ENCODE measurements around the gene NAXE. TPM values are rescaled to one million over a fixed set of nuclear protein-coding genes. Genes with fewer than 3 reads are reported as not detected.
"Not testable (repeated sequence)": the region's sequence is repeated elsewhere in the genome, so short reads cannot be mapped to it uniquely, and the experiment has no call there.

NAXE gene
- total RNA-seq, 1 donor from 2014 or later = 75.6 TPM

GRCh38 chr1:156551869-156552268 is 39.7 kb upstream of the NAXE start:
- CTCF ChIA-PET = interaction anchor here (1.2 to 2.0 kb wide), 3 partner anchors 35 to 71 kb away, joined by 3 to 9 read pairs (median 4); no protein-coding TSS in a partner anchor
- H3K4me1 Mint-ChIP-seq = peaks cover 49% of the 10 kb centered on the region
- no peak for TF ChIP-seq CTCF (IDR thresholded peaks at IDR 0.05)
- H3K36me3 Mint-ChIP-seq (ENCODE audit: low read depth) = no peaks in the 10 kb centered on the region
- intact Hi-C loops (cut with micrococcal nuclease) = loop anchor here (2.0 kb wide), 1 partner anchor 71 kb away; no protein-coding TSS in a partner anchor
- DNase-seq (no peak), ATAC-seq (ENCODE audit: low read depth) (no peak)
- POLR2A ChIA-PET = interaction anchor here (1.3 to 2.9 kb wide), 7 partner anchors 27 to 71 kb away, joined by 4 to 19 read pairs (median 11); partner anchors contain the start of gene MEF2D
- no peak overlapping the region for H3K4me3 Mint-ChIP-seq
- H3K27ac Mint-ChIP-seq = peak overlapping the region; percentile 66
- H3K27me3 Mint-ChIP-seq = no peaks in the 10 kb centered on the region
- no peaks in the 10 kb centered on the region for H3K9me3 Mint-ChIP-seq

DNA sequence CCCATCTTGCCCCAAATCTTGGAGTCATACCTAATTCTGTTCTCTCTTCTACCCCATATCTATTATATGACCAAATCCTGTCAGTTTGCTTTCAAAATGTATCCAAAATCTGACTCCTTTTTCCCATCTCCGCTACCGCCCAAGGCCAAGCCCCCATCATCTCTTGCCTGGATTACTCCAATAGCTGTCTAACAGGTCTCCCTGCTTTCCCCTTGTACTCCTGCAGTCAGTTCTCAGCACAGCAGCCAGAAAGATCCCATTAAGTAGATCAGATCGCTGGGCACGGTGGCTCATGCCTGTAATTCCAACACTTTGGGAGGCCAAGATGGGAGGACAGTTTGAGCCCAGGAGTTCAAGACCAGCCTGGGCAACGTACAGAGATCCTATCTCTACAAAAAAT is 39.1 kb upstream of the NAXE start:
- Mint-ChIP-seq H3K27ac (peak overlapping the region; percentile 27), H3K9me3 (no peaks in the 10 kb centered on the region), H3K4me1 (peaks cover 49% of the 10 kb centered on the region), H3K36me3 (ENCODE audit: low read depth) (no peaks in the 10 kb centered on the region), H3K4me3 (peak overlapping the region; percentile 2), H3K27me3 (no peaks in the 10 kb centered on the region)
- ChIA-PET CTCF (no interaction called here), POLR2A (interaction anchor here (1.1 to 2.9 kb wide), 3 partner anchors 47 to 64 kb away, joined by 3 to 16 read pairs (median 4); no protein-coding TSS in a partner anchor)
- intact Hi-C loops (cut with micrococcal nuclease) = loop anchor here (2.0 kb wide), 1 partner anchor 72 kb away; no protein-coding TSS in a partner anchor
- no peak for DNase-seq
- no peak for TF ChIP-seq CTCF (IDR thresholded peaks at IDR 0.05)
- no peak for ATAC-seq (ENCODE audit: low read depth)

DNA sequence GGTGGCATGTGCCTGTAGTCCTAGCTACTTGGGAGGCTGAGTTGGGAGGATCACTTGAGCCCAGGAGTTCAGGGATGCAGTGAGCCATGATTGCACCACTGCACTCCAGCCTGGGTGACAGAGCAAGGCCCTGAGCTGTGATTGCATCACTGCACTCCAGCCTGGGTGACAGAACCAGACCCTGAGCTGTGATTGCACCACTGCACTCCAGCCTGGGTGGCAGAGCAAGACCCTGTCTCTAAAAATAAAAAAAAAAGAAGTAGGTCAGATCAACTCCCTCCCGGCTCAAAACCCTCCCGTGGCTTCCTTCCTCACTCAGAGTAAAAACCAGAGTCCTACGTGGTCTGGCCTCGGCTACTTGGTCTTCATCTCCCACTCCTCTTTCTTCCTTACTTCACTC is 38.6 kb upstream of the NAXE start:
- POLR2A ChIA-PET = interaction anchor here (0.5 to 2.9 kb wide), 5 partner anchors 48 to 575 kb away, joined by 3 to 16 read pairs (median 4); partner anchors contain the start of gene ARHGEF2
- CTCF ChIA-PET; H3K27me3 Mint-ChIP-seq; DNase-seq; H3K9me3 Mint-ChIP-seq; H3K36me3 Mint-ChIP-seq (ENCODE audit: low read depth): not testable (repeated sequence)
- Mint-ChIP-seq H3K4me3 (peak overlapping the region; percentile 52), H3K27ac (peak overlapping the region; percentile 67), H3K4me1 (peaks cover 49% of the 10 kb centered on the region)
- ATAC-seq (ENCODE audit: low read depth) = peak; percentile 76
- intact Hi-C loops (cut with micrococcal nuclease) = loop anchor here (2.0 kb wide), 1 partner anchor 72 kb away; no protein-coding TSS in a partner anchor

- Mint-ChIP-seq H3K36me3 (ENCODE audit: low read depth) (no peaks in the 10 kb centered on the region), H3K4me1 (peaks cover 49% of the 10 kb centered on the region), H3K27ac (peak overlapping the region; percentile 62), H3K4me3 (no peak overlapping the region), H3K27me3 (no peaks in the 10 kb centered on the region), H3K9me3 (no peaks in the 10 kb centered on the region)
- TF ChIP-seq CTCF (IDR thresholded peaks at IDR 0.05) = no peak
- CTCF ChIA-PET = interaction anchor here (1.2 kb wide), 1 partner anchor 134 kb away, joined by 3 read pairs; no protein-coding TSS in a partner anchor
- POLR2A ChIA-PET = interaction anchor here (1.1 to 2.9 kb wide), 3 partner anchors 49 to 173 kb away, joined by 3 to 16 read pairs (median 4); no protein-coding TSS in a partner anchor
- intact Hi-C loops (cut with micrococcal nuclease) = loop anchor here (2.0 kb wide), 1 partner anchor 73 kb away; no protein-coding TSS in a partner anchor
- ATAC-seq (ENCODE audit: low read depth) = no peak
- DNase-seq = no peak
Observed at GRCh38 chr1:156553860-156554485, 37.6 kb upstream of the NAXE start.

- no peaks in the 10 kb centered on the region for H3K27me3 Mint-ChIP-seq
- DNase-seq (no peak), ATAC-seq (ENCODE audit: low read depth) (no peak)
- ChIA-PET POLR2A (interaction anchor here (0.9 to 1.3 kb wide), 3 partner anchors 27 to 172 kb away, joined by 3 to 5 read pairs (median 4); no protein-coding TSS in a partner anchor), CTCF (interaction anchor here (1.2 kb wide), 2 partner anchors 74 to 135 kb away, joined by 3 read pairs; no protein-coding TSS in a partner anchor)
- intact Hi-C loops (cut with micrococcal nuclease) = no loop called here
- no peak overlapping the region for H3K27ac Mint-ChIP-seq
- peaks cover 49% of the 10 kb centered on the region for H3K4me1 Mint-ChIP-seq
- H3K36me3 Mint-ChIP-seq (ENCODE audit: low read depth) = no peaks in the 10 kb centered on the region
- TF ChIP-seq CTCF (IDR thresholded peaks at IDR 0.05) = no peak
- H3K9me3 Mint-ChIP-seq = no peaks in the 10 kb centered on the region
- no peak overlapping the region for H3K4me3 Mint-ChIP-seq
Observed at GRCh38 chr1:156554971-156555370, 36.6 kb upstream of the NAXE start.

Data from activated B cell treated with CpG ODN at 0.5 μM for 24 hours (primary cell).